Common myeloid progenitor, CD34-positive (primary cell): ENCODE results near the gene BLID.

Experiments used
- CTCF ChIA-PET: fragments of 350-600 bp; sonication (Branson Sonifier 250); formaldehyde crosslinking; loops from one replicate; lab custom pipeline; 2021; ENCODE audit warnings: antibody characterized with exemption; lab: Charles Lee
- POLR2A ChIA-PET: fragments of 350-600 bp; sonication (Branson Sonifier 250); formaldehyde crosslinking; loops from one replicate; lab custom pipeline; 2021; ENCODE audit warnings: antibody characterized with exemption; lab: Charles Lee
- DNase-seq, 3 donors: peaks; one replicate each; pipeline versions ENCODE4 v3.0.0 to v3.0.0-alpha.2; 2013
- H3K27ac ChIP-seq, 2 experiments: 1 replicate in 1 of 2; 2 replicates in 1 of 2; pipeline ENCODE4 v1.7.0; 2013; ENCODE audit warnings: inconsistent platforms in 2 of 2, low read length in 2 of 2, mild to moderate bottlenecking in 2 of 2, low read depth in 1 of 2, moderate library complexity in 1 of 2; ENCODE audit not compliant: severe bottlenecking in 2 of 2, insufficient read depth in 1 of 2, poor library complexity in 1 of 2
- H3K27me3 ChIP-seq, 5 experiments: replicated peaks in 2 of 5; 1 replicate in 3 of 5; 2 replicates in 2 of 5; pipeline versions ENCODE4 v1.6.1 to v1.7.0; 2013; ENCODE audit warnings: low read length in 4 of 5, mild to moderate bottlenecking in 2 of 5, moderate library complexity in 2 of 5, inconsistent platforms in 1 of 5; ENCODE audit not compliant: insufficient read depth in 5 of 5, control insufficient read depth in 4 of 5
- H3K36me3 ChIP-seq, 4 experiments: 1 replicate in 2 of 4; 2 replicates in 2 of 4; pipeline versions ENCODE4 v1.6.1 to v1.7.0; 2013; ENCODE audit warnings: low read length in 3 of 4, control low read depth in 1 of 4, mild to moderate bottlenecking in 1 of 4; ENCODE audit not compliant: control insufficient read depth in 4 of 4, insufficient read depth in 4 of 4
- H3K4me1 ChIP-seq, 4 experiments: 1 replicate in 3 of 4; 2 replicates in 1 of 4; pipeline versions ENCODE4 v1.6.1 to v1.7.1; 2013; ENCODE audit warnings: low read length in 3 of 4, mild to moderate bottlenecking in 3 of 4, control low read depth in 1 of 4, inconsistent platforms in 1 of 4, moderate library complexity in 1 of 4; ENCODE audit not compliant: control insufficient read depth in 4 of 4, insufficient read depth in 4 of 4; ENCODE audit errors: control extremely low read depth in 1 of 4
- H3K4me3 ChIP-seq, 7 experiments: 1 replicate in 4 of 7; 2 replicates in 3 of 7; pipeline versions ENCODE4 v1.5.1 to v1.7.0; 2013; ENCODE audit warnings: mild to moderate bottlenecking in 7 of 7, low read length in 6 of 7, moderate library complexity in 6 of 7, inconsistent platforms in 2 of 7, low read depth in 2 of 7, control low read depth in 1 of 7; ENCODE audit not compliant: insufficient read depth in 4 of 7, control insufficient read depth in 1 of 7; ENCODE audit errors: extremely low read depth in 1 of 7
- H3K9me3 ChIP-seq, 5 experiments: 1 replicate in 4 of 5; 2 replicates in 1 of 5; pipeline versions ENCODE4 v1.6.1 to v1.7.1; 2013; ENCODE audit warnings: low read length in 4 of 5, mild to moderate bottlenecking in 2 of 5, inconsistent platforms in 1 of 5, low read depth in 1 of 5, moderate library complexity in 1 of 5; ENCODE audit not compliant: control insufficient read depth in 4 of 5, insufficient read depth in 2 of 5; ENCODE audit errors: control extremely low read depth in 1 of 5
- WGBS: methylation state at CpG from one replicate; pipeline ENCODE4 v1.1.5; 2013; ENCODE audit not compliant: insufficient coverage; 5-methylcytosine and 5-hydroxymethylcytosine counted together

Gene BLID

DNA sequence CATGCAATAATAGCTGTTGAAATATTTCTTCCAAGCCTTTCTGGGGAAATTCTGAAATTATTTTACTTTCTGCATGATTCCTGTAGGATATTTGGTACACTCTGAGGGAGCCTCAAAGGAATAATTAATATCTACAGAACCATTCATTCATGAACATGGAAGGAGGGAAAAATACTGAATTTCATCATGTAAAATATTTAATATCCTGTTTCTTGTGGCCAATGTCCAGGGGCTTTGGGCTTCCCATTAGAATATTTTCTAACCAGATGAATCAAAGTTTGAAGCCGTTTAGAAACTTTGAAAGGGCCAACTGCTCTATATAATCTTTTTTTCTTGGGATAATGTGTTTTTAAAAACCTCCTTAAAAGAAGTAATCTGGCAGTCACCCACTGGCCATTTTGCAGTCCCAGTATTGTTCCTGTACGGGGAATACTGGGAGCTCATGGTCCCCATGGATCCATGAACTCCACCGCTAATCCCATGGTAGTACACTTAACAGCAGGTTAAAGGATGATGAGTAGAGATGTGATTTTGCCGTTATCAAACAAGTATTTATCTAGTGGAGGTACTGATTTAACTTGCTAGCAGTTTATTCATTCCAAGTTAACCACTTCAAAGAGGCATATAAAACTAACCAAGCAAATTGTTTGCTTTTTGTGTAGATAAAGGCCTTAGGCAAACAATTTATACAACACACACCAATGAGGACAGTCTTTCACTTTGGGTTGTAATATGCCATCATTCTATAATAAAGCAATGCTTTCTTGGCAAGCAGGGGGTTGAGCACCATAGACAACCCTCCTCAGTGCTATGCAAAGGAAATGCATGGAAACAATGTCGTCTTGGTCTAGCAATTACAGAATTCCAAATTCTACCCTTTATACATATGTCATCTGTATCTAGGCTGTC, 34.5 kb upstream of the BLID start:
- Histone ChIP-seq H3K27ac (no peak overlapping the region), H3K36me3 (no peaks in the 10 kb centered on the region)
- CTCF ChIA-PET, result interaction anchor here (0.8 kb wide), 1 partner anchor 15 kb away, joined by 3 read pairs; no protein-coding TSS in a partner anchor

DNA sequence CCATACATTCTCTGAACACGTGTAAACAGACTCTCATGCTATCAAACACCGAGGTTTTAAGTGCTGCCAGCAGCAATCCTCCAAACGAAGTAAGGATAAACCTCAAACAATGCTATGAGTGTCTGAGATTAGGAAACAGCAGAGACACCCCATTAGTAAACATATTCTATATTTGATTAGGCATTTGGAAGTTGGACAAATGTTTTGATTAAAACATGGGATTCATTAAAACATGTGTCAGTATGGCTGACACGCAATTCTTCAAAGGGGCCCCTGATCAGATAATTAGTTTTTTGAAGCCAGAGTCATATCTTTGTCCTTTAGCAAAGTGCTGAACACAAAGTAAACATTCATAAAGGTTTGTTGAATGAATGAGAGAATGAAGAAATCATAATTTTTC, 33.2 kb upstream of the BLID start:
- 100% methylated on average over 1 of the region's 4 CpGs for WGBS
- CTCF ChIA-PET, result no interaction called here
- Histone ChIP-seq H3K27ac (no peak overlapping the region), H3K4me3 (no peak overlapping the region), H3K9me3 (no peaks in the 10 kb centered on the region), H3K36me3 (no peaks in the 10 kb centered on the region), H3K27me3 (peaks cover 0 to 3% (median 0%) of the 10 kb centered on the region in 5 experiments), H3K4me1 (no peaks in the 10 kb centered on the region)
- DNase-seq, result no peak
- POLR2A ChIA-PET, result no interaction called here

More for the DNA sequence above, 34.5 kb upstream of the BLID start:
- Histone ChIP-seq H3K27me3 (peaks cover 0 to 3% (median 0%) of the 10 kb centered on the region in 5 experiments), H3K4me3 (no peak overlapping the region), H3K4me1 (no peaks in the 10 kb centered on the region), H3K9me3 (no peaks in the 10 kb centered on the region)
- 83% methylated on average over 2 of the region's 5 CpGs for WGBS
- DNase-seq, result no peak
- POLR2A ChIA-PET, result no interaction called here

DNA sequence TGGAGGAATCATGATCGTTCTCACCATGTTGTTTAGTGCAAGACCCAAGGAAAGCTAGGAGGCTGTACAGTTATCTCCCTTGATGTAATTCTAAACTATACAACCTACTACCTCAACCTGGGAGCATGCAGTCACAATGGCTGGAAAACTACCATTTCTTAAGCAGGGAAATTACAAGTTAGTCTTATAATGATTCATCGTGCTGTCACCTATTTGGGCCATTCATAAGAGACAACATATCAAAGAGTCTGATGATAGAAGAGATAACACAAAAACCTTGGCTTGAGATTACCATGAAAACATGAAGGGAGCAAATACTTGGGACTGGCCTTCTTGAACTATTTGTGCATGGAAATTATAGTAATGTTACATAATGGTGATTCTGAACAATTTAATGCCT, 30.5 kb upstream of the BLID start:
- POLR2A ChIA-PET, result no interaction called here

DNA sequence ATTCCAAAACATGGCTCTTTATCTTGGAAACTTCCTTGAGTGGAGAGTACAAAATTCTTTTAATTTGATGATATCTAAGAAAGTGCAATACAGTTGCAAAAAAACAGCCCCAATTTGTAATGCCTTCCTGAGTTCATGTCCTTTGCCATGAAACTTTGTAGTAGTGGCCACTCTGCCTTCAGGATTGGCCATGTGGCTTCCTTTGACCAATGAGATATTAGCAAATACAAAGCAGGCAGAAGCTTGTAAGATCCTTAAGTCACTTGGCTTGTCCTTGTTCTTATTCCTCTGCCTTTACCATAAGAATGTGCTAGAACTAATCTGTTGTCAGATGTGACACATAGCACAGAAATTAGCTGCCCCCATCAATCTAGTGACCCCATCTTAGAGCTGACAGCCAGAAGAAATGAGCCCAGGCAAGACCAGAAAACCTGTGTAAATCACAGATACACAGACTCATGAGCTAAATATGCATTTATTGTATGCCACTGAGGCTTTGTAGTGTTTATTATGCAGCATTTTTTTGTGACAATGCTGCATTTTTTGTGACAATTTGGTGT, 29.8 kb upstream of the BLID start:
- no peaks in the 10 kb centered on the region for H3K4me1 ChIP-seq
- H3K9me3 ChIP-seq, result no peaks in the 10 kb centered on the region
- no peak overlapping the region for H3K27ac ChIP-seq
- H3K4me3 ChIP-seq, result no peak overlapping the region
- H3K27me3 ChIP-seq, result peaks cover 0 to 3% (median 0%) of the 10 kb centered on the region in 5 experiments
- ChIA-PET POLR2A (no interaction called here), CTCF (interaction anchor here (1.0 kb wide), 1 partner anchor 37 kb away, joined by 3 read pairs; no protein-coding TSS in a partner anchor)
- H3K36me3 ChIP-seq, result no peaks in the 10 kb centered on the region
- no peak for DNase-seq

More for the DNA sequence above, 30.5 kb upstream of the BLID start:
- H3K4me3 ChIP-seq, result no peak overlapping the region
- DNase-seq, result no peak
- 100% methylated on average over 1 of the region's 2 CpGs for WGBS
- H3K27ac ChIP-seq, result no peak overlapping the region
- H3K9me3 ChIP-seq, result no peaks in the 10 kb centered on the region
- H3K4me1 ChIP-seq, result no peaks in the 10 kb centered on the region
- CTCF ChIA-PET, result interaction anchor here (0.7 to 1.0 kb wide), 2 partner anchors 38 to 215 kb away, joined by 3 read pairs; no protein-coding TSS in a partner anchor
- no peaks in the 10 kb centered on the region for H3K36me3 ChIP-seq
- peaks cover 0 to 3% (median 0%) of the 10 kb centered on the region in 5 experiments for H3K27me3 ChIP-seq

DNA sequence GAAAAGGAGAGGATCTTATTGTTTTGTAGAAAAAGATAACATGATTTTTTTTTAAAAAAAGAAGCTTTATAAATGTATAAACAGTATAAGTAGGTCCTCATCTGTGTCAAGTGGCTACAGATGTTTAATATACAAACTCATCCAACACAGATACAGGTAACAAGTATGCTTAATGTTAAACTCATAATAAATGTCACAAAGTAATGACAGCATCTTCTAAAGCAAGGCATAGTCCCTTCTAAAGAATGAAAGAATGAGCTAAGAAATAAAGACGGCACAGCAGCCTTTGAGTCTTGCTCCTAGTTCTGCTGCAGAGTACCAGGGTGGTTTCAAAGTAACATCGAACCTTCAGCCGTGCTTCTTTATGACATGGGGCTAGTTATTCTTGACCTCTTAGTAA, 28.7 kb upstream of the BLID start:
- Histone ChIP-seq H3K4me3 (no peak overlapping the region), H3K36me3 (no peaks in the 10 kb centered on the region), H3K27me3 (peaks cover 0 to 3% (median 0%) of the 10 kb centered on the region in 5 experiments), H3K9me3 (no peaks in the 10 kb centered on the region), H3K27ac (no peak overlapping the region), H3K4me1 (no peaks in the 10 kb centered on the region)
- DNase-seq, result no peak
- ChIA-PET POLR2A (no interaction called here), CTCF (interaction anchor here (0.5 kb wide), 1 partner anchor 473 kb away, joined by 3 read pairs; no protein-coding TSS in a partner anchor)
- WGBS, result 100% methylated on average over 2 of the region's 3 CpGs

DNA sequence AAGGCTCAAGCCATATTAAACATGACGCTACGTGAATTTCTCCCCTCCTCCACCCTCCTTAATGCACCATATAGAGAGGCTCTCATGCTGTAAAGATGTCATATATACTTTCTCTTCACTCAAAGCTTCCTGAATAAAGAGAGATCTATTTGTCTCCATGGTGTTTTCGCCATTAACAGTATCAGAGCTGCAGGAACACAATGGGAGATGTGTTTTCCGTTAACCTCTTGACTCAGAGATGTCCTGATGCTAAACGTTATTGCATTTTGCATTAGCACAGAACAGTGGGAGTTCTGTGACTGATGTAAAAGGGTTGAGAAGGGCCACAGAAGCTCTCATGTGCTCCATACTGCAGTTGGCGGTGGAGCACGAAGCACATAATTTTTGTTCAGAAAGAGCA, 25.7 kb upstream of the BLID start:
- 95% methylated on average over 7 of the region's 7 CpGs for WGBS
- H3K4me1 ChIP-seq, result peaks cover 0 to 2% (median 0%) of the 10 kb centered on the region in 4 experiments
- no peaks in the 10 kb centered on the region for H3K36me3 ChIP-seq
- H3K27ac ChIP-seq, result no peak overlapping the region
- H3K4me3 ChIP-seq, result no peak overlapping the region
- DNase-seq, result no peak
- ChIA-PET CTCF (no interaction called here), POLR2A (no interaction called here)
- no peaks in the 10 kb centered on the region for H3K27me3 ChIP-seq
- no peaks in the 10 kb centered on the region for H3K9me3 ChIP-seq

DNA sequence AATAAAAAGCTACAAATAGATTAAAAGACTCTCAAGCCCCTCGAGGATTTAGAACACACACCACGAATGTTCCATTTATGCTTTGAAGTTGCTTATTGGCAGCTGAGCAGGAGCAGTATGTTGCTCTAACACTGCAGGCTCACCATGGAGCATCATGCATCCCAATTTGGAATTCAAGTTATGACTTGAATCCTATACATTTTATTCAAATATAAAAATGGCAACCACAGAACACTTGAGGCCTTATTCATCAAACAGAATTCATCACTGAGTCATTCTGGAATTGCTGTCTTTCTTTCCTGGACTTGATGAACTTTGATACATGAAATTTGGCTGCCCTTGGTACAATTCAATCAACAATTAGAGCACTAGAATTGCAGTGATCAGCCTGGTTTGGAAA, 24.5 kb upstream of the BLID start:
- no peak overlapping the region for H3K27ac ChIP-seq
- H3K4me1 ChIP-seq, result peaks cover 0 to 2% (median 0%) of the 10 kb centered on the region in 4 experiments
- CTCF ChIA-PET, result no interaction called here
- no peak overlapping the region for H3K4me3 ChIP-seq
- DNase-seq, result no peak
- POLR2A ChIA-PET, result no interaction called here
- no peaks in the 10 kb centered on the region for H3K9me3 ChIP-seq
- WGBS, result 100% methylated on average over 2 of the region's 2 CpGs
- no peaks in the 10 kb centered on the region for H3K36me3 ChIP-seq
- no peaks in the 10 kb centered on the region for H3K27me3 ChIP-seq
